Activated CD8-positive, alpha-beta memory T cell treated with anti-CD3 and anti-CD28 coated beads for 4 hours (primary cell): ENCODE data around the gene ARHGAP21.
"Not testable (repeated sequence)": the region's sequence is repeated elsewhere in the genome, so short reads cannot be mapped to it uniquely, and the experiment has no call there.

Source experiments
- DNase-seq, 2 donors: peaks; one replicate each; pipeline ENCODE4 v3.0.0-alpha.2; 2020; ENCODE audit warnings: low read depth in 2 of 2

ARHGAP21 gene

DNA sequence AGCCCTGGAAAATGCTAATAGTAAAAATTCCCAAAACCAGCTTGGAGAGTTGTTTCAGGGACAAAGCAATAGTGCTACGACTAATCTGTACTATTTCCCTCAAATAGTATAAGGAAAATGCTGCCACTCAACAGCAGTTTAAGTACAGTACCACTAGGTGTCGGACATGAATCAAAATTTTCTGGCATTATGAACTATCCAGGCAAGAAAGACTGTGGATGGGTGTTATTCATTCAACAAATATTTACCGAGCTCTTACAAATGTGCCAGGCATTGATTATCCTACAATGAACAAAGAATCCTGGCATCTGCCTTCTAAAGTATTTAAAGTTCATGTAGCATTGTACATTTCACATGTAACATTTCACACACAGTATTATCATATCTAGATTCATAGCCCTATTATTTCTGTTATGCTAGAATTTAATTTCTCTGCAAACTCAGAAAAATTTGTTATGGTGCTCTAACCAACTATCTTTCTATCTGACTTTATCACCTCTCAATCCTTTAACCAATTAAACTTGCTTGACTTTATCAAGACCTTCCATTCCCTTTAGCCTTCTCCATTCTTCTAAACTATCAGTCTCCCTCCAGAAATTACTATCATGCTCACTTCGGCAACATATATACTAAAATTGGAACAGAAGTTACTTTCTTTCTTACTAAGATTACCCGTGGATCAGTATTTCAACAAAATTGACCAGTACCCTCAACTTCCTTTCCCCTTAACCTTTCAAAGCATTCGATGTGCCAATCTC is 80.6 kb downstream of the ARHGAP21 start:
- no peak for DNase-seq

DNA sequence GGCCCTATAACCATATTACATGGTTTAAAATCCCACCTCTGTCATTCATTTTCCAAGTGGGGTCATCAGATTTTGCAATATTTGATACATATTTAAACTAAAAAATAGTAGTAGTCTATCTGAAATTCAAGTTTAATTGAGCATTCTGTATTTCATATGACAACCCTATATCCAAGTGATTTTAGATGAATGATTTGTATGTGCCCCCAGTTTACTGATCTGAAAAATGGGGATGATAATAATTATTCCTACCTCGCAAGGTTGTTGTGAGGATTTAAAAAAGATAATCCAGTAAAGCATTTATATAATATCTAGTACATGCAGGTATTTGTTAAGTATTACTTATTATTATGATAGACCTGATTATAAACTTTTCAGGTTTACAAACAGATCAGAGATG is 84.6 kb downstream of the ARHGAP21 start:
- no peak for DNase-seq

DNA sequence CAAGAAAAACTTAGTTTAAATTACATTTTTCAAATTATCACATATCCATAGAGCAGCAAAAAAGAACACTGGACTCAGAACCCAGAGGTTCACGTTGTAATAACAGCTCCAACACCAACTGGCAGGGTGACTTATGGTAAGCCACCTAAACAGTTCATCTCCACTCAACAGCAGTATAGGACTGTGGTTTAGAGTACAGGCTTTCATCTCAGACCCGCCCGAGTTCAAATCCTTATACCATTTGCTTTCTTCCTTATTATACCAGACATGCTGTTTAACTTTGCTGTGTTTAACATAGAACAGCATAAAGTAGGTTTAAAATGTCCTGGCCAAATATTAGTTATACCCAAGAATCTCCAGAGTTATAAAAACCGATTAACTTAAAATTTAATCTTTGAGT is 97.9 kb downstream of the ARHGAP21 start:
- DNase-seq: no peak

DNA sequence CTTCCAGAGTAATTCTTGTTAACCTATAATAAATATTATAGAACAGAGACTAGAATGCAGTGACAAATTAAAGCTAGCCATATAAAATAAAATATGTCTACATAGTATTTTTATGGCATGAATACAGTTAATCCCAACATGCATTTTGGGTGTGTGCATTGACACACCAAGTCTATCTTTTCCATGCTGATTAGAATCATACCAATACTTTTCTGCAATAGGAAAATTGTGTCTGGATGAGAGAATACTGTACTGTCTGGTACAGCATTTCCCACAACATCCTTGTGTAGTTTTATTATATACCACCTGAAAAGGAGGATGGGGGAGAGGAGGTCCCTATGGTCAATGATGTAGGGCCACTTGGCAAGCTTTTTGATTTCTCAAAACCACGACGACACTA is 100.3 kb downstream of the ARHGAP21 start:
- no peak for DNase-seq

DNA sequence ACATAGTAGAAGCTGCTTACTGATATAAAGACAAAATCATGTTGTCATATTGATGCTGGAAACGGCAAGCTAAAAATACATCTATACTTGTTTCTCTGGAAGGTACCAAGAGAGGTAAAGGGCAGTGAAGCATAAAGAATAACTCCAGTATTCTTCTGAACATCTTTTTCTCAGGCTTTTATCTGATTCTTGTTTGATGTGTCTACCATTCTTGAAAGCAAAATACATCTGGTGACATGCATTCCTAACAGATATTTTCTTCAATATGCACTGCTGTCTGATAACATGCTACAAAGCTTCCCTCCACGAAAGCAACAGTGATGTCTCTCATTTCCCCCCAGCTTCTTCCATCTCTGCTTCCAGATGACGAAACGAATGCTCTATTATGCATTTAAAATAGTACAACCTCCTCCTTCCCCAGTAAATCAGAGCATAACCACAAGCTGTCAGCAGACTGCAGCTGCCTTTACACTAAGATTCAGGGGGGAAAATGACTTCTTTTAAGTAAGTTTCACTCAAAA is 100.8 kb downstream of the ARHGAP21 start:
- no peak for DNase-seq

DNA sequence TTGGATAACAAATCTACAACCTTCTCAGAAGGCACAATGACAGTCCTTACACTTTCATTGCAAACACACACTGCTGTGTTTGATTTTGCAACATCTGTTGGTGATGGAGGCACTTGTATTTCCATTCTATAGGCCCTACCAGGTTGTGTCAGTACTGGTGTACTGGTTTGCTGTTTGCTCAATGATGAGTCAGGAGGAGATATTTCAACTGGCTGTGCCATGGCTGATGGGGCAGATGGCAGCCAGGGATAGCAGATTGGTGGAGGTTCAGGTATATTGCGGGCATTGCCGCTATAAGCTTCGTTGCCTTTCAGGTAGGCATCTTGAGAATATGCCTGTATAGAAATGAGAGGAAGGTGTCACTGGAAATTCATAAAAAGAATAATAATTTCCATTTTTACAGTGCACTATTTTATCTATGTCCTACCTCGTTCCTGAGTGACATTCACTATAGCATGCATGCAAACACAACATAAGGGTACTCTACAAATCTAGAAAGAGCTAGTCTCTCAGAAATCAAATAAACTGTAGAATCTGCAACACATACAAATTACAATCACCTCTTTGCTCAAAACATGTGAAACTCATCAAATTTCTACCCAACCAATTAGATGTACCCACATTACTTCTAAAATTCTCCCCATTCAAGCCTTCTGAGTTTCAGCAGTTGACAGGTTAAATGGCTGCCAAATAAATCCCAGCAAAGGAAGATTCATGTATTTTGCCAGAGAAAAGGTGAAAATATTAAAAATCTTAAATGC is 102.5 kb downstream of the ARHGAP21 start:
- DNase-seq: not testable (repeated sequence)

DNA sequence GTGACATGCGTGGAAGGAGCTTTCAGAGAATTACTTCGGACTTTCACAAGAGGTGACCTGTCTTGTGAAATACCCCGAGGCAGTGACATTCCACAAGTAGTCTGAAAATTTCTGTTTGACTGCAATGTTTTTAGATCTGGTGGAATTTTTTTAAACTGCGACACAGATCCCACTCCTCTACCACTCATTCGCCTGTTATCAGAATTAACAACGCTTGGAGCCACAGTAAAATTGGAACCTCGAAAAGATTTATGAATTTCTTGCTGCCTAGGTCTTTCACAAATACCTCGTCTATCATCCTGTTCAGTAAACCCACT is 103.7 kb downstream of the ARHGAP21 start:
- not testable (repeated sequence) for DNase-seq

DNA sequence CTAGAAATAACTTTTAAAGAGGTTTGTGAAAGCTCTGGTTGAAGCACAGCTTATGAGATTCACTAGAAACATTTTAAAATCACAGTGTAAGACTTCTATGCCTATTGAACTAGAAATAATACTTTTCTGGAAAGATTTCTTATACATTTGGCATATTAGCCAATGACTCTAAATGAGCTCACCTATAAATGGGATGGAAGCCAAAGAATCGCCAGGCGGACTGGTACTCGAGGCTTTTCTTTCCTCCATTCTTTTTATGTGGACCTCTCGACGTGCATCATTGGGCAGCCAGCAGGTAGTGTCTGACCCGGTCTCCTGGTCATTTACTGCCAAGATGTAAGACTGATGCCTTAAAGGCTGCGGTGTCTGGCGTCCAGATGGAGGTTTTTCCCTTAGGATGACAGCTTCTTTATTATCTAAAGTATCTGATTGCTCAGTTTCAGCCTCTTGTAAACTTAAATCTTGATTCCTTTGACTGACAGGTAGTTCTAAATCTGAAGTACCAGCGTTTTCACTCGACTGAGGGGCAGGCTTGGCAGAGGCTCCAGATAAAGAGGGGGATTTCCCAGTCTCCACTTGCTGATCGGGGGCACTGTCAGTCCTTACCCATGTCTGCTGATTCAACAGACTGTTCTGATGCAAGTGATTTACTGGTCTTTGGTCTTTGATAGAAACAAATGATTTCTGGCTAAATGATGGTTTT is 104.2 kb downstream of the ARHGAP21 start:
- DNase-seq: not testable (repeated sequence)

DNA sequence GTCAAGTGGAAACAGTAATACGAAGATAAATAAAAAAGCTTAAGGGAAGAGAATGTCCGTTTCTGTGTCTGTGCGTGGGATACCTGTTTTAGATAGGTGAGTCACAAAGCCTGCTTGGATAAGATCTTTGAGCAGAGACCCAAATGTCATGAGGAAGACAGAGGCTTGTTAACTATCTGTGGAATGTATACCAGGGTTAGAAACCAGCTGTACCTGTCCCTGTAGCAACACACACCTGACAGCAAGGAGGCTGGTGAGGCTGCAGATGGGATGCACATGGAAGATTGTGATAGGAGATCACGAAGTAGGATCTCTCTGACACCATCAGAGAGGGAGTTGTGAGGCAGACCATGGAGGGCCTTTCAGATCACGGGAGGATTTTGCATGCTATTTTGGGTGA is 105.3 kb downstream of the ARHGAP21 start:
- no peak for DNase-seq

DNA sequence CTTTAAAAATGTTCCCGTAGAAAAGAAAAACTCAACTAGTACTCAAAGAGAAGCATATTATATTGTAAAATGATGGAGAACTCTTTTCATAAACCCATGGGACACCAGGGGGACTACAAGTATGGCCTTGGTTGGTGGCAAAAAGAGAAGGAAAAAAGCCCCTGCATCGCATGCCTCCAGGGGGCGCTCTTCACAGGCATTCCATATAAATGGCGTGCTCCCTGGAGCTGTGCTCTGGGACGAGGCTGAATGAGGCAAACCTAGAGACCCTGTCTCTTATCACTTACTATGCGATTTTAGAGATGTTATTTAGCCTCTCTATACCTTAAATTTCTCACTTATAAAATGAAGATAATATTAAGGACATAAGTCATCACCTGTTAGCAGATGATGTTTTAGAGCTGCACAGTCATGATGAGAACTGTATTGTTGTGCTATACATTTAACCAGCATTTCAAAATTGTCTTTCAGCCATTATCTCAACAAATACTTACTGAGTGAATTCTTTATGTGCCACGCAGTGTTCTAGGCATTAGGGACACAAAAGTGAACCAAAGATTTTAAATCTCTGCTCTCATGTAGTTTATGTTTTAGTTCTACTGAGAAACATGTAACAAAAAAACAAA is 105.8 kb downstream of the ARHGAP21 start:
- DNase-seq: no peak

DNA sequence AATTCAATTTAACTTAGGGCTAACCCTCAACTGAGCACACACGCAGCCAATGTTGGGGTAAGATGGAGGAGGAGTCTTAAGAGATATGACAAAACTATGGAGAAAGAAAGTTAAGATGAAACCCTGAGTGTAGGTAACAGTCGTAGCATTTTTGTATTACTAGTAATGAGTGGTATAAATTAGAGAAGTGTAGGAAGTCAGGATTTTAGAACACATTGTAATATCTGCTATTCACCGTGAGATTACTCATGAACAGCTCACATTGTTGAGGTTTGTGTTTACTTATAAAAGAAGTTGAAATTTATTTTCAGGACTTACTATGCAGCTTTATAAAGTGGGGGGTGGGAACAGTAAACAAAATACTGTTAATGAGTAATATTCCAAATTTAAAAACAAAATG is 107.2 kb downstream of the ARHGAP21 start:
- DNase-seq: no peak

DNA sequence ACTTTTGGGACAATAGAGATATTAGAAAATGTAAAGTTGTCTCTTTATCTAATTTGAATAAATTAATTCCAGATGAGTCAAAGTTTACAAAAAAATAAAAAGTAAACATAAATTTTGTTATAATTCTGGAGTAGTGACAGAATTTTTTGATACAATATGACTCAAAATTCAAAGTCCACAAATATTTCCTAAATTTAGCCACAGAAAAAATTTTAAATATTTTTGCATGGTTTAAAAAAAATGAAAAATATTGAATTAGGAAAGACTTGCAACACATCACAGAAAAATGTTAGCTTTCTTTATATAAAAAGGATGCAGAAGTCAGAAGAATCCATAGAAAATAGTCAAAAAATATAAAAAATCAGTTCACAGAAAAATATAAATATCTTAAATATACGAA is 117.7 kb downstream of the ARHGAP21 start:
- DNase-seq: no peak

DNA sequence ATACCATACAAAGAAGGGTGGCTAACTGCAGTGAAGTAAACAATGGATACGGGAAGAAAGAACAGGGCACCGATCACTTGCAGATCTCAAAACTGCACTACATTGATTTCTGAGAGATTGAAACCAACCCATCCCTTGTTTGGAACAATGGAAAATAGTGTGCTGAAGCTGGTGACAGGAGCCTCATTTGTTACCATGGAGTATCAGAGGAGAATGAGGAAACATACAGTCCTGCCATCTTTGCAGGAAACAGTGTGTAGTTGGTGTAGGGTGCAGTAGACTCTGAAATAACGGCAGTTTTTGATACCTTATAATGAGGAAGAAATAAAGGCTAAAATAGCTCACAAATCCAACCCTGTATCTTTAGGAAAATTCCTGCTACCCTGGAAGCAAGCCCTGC is 118.5 kb downstream of the ARHGAP21 start:
- DNase-seq: no peak

DNA sequence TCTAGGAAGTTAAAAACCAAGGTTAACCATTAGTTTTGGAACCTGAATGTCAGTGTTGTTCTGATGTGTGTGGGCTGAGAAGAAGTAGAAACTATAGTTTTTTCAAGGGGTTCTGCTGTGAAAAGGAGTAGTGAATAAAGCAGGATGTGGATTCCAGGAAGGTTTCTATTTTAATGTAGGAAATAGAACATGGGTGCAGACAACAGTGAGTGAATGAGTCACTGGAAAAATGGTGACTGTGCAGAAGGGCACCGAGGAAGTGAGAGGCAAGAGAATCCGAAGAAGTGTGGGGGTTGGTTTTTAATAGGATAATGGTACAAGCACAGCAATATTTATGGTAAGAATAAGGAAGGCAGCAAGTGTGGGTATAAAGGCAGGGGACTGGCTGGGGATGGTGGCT is 120.4 kb downstream of the ARHGAP21 start:
- DNase-seq: no peak

DNA sequence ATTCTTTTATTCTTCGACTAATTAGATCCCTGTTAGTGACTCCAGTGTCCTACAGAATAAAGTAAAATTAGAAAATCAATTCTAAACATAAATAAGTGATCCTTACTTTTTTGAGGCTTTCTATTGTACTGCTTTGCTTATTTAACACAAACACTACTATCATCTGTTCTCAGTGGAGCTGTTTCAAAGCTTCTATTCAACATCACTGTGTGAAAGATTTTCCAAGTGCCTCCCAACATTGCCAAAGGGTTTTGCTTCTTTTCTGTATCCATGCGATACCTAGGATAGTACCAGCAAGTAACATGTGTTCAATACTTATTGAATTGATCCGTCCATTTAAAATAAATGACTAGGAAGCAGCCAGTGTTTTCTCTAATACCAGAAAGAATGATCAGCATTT is 125.7 kb downstream of the ARHGAP21 start:
- no peak for DNase-seq

DNA sequence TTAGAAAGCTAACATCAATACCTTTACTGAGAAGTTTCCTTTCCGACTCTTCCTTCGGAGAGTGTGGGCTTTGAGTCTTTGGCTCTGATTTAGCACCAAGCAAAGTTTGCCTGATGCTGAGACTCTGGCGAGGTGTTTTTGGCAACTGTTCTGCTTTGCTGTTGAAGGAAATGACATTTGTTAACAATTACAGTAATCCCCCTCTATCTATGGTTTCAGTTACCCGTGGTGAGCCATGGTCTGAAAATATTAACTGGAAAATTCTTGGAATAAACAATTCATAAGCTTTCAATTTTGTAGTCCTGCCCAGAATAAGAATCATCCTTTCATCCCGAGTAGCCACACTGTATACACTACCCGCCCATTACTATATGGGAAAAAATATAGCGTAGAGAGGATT is 126.3 kb downstream of the ARHGAP21 start:
- DNase-seq: no peak

DNA sequence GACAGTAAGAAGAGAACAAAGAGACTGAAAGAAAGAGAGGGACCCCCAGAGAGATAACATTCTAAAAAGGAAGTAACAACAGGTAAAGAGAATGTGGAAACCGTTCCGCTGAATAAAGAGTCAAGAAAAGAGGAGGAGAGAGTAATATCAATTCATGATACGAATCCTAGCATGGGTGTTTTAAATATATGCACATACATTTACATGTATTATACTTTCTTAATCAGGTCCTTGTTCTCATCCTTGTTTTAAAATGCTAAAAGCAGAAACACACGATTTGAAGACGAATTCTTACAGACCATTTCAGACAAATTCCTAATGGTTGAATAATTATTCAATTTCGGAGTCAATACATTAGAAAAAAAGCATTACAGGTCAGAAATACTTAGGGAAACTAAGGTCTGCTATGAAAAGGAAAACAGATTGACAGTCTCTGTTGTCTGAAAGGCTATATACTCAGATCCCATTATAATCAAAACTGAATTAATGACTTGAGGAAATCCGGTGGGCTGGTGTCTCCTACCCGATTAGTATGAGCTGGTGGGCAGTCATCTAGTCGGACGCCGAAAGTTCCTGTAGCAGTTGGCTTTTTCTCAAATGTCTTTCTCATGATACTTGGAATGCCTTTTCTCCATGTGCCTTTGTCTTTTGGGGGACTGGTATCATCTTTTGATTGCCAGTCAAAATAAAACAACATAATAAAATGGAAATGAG is 127.3 kb downstream of the ARHGAP21 start:
- no peak for DNase-seq

DNA sequence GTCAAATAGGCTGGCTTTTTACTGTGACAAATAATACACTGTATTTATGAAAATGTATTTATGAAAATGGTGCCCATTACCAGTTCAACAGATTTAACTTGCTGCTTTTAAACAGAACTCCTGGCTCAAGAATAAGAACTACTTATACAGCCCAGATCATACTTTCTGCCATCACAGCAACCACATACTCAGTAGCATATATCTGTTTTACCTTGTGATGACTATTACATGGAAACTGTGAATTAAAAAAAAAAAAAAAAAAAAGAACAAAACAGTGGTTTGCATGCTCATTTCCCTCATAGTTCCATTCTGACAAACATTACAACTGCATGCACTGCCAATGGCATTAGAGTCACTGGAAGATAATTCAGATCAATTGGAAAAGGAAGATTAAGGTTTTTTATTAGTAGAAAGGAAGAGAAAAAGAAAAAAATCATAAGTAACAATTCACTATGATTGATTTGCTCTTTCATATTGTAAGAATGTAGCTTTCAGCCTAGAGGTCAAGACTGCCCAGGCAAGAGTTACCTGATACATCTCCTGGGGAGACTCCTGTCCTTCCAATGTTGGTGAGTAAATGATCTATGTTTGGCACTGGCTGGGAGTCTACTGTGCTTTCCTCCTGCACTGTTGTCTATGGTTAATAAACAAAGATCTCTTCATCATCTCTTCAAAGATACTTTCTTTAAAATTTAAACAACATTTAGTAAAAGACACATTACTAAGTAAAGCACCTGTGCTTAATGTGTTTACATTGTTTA is 132.8 kb downstream of the ARHGAP21 start:
- DNase-seq: no peak

DNA sequence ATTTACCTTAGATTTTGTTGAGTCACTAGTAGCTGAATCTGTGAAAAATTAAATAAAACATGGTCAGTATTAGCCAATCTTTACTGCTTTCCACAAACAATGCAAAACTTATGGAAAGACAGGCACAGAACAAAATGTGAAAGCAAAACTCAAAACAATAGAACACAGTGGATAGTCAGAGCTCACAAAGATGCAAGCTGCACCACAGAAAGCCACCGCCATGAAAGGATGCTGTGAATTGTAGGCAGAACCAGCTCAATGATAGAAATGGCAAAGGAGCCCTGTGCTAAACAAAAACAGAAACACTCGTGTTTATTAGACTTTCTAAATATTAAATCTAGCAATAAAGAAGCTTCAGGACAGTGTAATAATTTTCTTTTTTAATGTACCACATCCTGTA is 134.4 kb downstream of the ARHGAP21 start:
- no peak for DNase-seq

DNA sequence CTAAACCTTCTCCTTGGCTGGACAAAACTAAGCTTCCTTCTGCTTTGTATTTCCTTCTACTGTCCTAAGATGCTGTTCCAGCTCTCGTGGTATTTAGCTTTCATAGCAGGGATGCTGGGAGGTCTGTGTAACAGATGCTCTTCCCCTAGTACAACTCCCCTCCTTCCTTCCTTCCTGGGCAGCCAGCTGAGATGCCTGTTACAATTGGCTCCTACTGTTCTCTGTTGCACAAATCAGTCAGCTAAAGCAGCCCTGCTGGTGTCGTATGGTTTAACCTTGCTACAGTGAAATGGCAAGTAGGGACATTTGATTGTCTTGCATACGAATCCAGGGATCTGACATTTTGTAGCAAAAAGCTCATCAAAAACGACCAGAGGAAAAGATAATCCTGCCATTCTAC is 143.8 kb downstream of the ARHGAP21 start:
- no peak for DNase-seq

DNA sequence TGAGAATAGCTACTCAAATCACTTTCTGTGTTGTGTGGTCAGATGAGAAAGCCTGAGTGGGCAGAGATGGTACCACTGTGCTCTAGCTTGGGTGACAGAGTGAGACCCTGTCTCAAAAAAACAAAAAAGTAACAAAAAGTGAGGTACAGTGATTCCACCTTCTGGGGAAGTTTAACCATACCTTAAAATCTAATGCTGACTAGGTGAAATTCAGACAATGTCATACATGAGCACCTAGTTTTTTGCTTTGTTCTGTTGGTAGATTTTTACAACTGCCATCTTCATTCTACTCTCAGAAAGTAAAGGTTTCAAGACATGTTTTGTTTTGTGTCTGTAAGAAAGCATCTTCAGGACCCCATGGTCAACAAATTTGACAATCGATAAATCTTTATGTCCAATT is 144.2 kb downstream of the ARHGAP21 start:
- no peak for DNase-seq
